H1 (cell line): Measurements from ENCODE around the gene CCDC197. TPM values are rescaled to one million over a fixed set of nuclear protein-coding genes. Genes with fewer than 3 reads are reported as not detected.

ENCODE experiments used
- SIN3A ChIP-seq, 2 experiments: IDR thresholded peaks in 1 of 2; conservative IDR thresholded peaks in 1 of 2; 2 replicates each; pipeline ENCODE4 v1.6.1; 2011 to 2012; ENCODE audit warnings: low read length in 2 of 2, improper control_type of control experiment in 1 of 2, low read depth in 1 of 2, mild to moderate bottlenecking in 1 of 2
- polyA plus RNA-seq, 7 experiments: library from polyadenylated mRNA; depleted of rRNA in 3 of 7; stranded (reverse) in 5 of 7; unstranded in 2 of 7; fragments of >200 nt in 5 of 7; fragments of 200-250 nt in 2 of 7; gene quantifications; 1 replicate in 5 of 7; 2 replicates in 1 of 7; 4 replicates in 1 of 7; pipeline versions ENCODE4 v1.2.1 to v1.2.3, GENCODE V29; 2011 to 2013; ENCODE audit warnings: missing spikeins in 2 of 7, mixed read lengths in 2 of 7
- total RNA-seq: library from RNA; stranded (reverse); fragmentation: NEBNext Ultra II Directional; extraction: Animal tissue kit (Norgen Biotek cat#: 25700); gene quantifications from 2 replicates; pipeline ENCODE4 v1.2.1, GENCODE V29; 2021

CCDC197 gene
- total and polyA plus RNA-seq, 2 of the 8 experiments (the other 6 are each of a cell fraction or from before 2014, with no cell fraction given), result not detected

DNA sequence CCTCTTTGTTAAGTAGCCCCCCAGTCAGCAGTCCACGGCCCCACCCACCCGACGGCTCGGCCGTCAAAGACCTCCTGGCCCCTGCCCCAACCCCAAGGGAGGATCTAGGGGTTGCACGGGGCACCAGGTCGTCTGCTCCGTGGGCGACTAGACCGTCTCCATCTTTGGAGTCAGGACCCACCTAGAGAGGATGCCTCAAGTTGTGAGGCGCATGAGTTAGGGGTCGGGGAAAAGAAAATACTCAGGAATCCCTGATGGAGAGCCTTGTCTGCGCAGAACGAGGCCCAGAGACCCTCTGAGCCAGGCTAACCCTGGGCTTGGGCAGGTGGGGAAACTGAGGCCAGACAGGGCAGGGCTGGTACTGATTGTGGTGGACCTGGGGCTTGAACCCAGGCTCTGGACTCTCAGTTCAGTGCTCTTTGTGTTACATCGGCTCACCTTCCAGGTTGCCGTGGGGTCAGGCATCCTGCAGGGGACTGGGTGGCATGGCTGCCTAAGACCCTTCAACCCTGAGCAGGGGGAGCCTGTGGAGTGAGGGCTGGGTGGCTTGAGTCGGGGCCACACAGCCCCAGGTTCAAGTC is 29.9 kb downstream of the CCDC197 start (continued):
- TF ChIP-seq SIN3A (conservative IDR thresholded peaks at IDR 0.05 in 1 of 2, IDR thresholded peaks at IDR 0.05 in 1 of 2; ENCODE audit: low read depth in 1 of 2, low read length in 2 of 2), result no peak
- TF ChIP-seq, all 59 proteins: peak for 0
